Smooth muscle cell of the brain vasculature (primary cell): ENCODE data around the gene CENPA.
"Not testable (repeated sequence)": the region's sequence is repeated elsewhere in the genome, so short reads cannot be mapped to it uniquely, and the experiment has no call there.

ENCODE experiments used
- DNase-seq: peaks from one replicate; pipeline ENCODE4 v3.0.0-alpha.2; 2012; ENCODE audit warnings: low read depth, low spot score

Gene CENPA

DNA sequence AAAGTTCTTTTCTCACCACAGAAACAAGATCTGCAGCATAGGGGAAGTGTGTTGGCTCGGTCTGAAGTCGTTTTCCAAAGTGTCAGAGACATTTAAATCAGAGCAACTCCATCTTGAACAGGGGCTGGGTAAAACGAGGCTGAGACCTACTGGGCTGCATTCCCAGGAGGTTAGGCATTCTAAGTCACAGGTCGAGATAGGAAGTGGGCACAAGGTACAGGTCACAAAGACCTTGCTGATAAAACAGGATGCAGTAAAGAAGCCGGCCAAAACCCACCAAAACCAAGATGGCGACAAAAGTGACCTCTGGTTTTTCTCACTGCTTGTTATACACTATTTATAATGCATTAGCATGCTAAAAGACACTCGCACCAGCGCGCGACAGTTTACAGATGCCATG lies 24.9 kb upstream of the CENPA start:
- DNase-seq: not testable (repeated sequence)

DNA sequence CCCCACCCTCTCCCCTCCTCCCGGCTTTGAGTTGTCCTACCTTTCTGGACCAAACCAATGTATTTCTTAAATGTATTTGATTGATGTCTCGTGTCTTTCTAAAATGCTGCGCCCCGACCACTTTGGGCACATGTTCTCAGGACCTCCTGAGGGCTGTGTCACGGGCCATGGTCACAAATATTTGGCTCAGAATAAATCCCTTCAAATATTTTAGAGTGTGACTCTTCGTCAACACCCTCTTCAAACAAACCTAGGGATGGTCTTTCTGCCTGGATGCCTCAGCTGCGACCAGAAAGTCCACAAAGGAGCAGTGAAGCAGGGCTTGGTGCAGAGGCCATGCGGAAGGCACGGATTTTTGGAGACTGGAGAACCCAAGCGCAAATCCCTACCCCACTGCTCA lies 22.8 kb upstream of the CENPA start:
- no peak for DNase-seq

DNA sequence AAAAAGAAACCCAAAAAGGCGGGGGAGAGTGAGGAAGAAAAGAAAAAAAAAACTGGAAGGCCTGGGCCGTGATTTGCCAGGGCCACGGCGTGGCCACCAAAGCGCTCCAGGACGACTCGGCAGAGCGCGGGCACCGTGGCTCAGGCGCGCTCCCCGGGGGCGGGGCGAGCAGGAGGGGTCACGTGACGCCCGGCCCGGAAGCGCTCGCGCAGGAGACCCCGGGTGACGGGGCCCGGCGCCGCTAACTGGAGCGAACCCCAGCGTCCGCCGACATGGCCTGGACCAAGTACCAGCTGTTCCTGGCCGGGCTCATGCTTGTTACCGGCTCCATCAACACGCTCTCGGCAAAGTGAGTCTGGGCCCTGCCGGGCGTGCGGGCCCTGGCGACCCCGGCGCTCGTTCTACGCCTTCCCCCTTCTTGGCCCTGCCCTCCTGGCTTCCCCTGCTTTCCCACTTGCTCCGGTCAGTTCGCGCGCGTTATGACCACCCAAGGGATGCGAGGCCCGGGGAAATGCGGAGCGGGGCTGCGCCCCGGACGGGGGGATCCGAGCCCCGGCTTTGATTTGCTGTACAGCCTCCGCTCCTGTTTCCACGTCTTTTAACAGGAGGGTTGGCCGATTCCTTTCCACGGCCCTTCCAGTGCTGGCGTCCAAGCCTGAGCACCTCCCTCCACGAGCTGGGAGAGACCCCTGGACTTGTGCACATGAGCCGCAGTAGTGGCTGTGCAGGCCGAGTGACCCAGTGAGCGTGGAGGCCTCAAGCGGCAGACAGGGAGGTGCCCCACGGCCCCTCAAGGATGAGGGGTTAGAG lies 21.6 kb upstream of the CENPA start, which contains the start of gene SLC35F6:
Gene SLC35F6 (plus strand): TSS at position 207 of the 810 bp plus-strand sequence. CDS start 66 bp downstream, at position 273.
- no peak for DNase-seq

DNA sequence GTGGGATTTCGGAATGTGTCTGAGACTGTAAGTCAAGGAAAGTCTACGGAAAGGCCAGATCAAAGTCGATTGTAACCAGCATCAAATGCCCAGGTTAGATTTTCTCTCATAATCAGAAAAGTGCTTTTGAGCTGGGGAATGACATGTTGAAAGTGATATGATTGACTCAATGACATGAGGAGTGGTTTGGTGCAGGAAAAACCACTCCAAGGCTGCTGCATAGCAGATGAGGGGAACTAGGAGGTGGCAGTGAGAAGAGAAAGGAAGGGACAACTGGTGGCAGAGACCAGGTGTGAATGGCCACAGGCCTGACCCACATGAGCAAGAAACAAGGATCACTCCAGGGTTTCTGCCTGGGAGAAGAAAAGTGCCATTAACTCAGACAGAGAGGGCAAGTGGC lies 20.9 kb upstream of the CENPA start:
- no peak for DNase-seq

DNA sequence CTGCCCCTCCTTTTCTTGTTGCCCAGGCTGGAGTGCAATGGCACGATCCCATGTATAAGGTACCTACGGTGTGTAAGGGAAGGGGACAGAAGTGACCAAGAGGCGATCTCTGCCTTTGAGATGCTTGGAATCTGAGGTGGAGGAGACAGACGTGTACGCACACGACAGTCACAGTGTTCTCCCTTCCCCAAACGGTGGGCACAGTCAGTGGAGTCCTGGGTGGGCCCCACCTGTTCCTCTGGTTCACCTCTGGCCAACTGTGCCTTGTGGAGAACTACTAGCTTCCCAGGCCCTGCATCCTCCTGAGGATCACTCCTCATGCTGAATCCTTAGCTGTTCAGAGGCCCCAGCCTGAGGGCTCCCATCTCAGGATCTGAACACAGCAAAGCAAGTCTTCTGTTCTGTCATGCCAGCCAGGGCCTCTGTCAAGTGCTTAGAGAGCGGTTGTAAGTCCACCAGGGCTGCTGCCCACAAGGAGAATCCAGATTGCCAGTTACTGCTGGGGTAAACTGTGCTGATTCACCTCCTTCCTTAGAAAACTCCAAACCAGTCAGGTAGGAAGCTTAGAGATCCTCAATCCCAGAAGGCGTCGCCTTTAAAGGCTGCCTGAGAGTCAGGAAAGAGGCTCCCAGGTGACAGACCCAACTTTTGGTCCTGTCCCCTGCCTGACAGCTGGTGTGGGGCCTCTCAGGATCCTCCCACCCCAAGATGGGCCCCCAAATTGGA lies 20.2 kb upstream of the CENPA start:
- DNase-seq: no peak

DNA sequence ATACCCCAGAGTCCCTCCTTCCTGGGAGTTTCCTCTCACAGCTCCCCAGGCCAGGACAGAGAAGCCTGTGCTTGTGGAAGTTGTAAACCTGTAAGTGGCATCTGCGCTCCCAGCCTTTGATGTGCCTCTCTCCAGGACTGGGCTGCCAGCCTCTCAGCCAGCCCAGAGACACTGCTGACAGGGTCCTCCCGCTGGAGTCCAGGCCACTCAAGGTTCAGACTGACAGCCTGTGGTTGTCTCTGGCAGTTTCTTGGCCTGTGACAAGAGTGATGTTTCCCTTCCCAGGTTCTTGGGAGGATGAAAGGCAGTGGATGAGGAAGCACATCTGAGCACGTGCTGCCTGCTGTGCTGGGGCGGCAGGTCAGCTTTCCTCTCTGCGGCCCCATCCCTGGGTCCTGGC lies 18.7 kb upstream of the CENPA start:
- DNase-seq: no peak

DNA sequence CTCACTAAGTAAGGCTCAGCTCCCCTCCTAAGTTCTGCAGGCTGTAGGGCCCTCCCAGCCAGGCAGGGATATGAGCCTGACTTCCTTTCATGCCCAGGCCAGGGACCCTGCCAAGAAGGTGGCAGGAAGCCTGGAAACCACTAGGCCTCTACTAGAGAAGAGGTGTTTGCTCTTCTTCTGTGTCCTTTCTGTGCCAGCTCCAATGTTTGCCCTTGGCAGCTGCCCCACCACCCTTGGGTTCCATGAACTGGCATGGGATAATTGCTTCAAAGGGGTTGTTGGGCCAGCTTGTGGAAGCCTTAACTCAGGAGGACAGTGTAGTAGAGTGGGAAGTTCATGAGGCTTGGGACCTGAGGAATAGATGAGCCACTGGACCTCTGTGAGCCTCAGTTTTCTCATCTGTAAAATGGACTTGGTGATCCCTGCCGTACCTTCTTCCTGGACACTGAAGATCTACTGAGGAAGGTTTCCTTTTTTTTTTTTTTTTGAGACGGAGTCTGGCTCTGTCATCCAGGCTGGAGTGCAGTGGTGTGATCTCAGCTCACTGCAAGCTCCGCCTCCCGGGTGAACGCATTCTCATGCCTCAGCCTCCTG lies 17.9 kb upstream of the CENPA start:
- DNase-seq: no peak

DNA sequence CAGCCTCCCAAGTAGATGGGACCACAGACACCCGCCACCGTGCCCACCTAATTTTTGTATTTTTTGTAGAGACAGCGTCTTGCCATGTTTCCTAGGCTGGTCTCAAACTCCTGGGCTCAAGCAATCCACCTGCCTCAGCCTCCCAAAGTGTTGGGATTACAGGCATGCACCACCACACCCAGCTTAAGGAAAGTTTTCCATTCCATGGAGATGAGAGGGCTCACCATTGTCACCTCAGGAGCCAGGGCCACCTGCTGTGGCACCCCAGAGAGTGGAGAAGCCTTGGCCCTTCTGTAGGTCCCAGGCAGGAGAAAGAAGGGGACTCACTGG lies 17.1 kb upstream of the CENPA start:
- no peak for DNase-seq

DNA sequence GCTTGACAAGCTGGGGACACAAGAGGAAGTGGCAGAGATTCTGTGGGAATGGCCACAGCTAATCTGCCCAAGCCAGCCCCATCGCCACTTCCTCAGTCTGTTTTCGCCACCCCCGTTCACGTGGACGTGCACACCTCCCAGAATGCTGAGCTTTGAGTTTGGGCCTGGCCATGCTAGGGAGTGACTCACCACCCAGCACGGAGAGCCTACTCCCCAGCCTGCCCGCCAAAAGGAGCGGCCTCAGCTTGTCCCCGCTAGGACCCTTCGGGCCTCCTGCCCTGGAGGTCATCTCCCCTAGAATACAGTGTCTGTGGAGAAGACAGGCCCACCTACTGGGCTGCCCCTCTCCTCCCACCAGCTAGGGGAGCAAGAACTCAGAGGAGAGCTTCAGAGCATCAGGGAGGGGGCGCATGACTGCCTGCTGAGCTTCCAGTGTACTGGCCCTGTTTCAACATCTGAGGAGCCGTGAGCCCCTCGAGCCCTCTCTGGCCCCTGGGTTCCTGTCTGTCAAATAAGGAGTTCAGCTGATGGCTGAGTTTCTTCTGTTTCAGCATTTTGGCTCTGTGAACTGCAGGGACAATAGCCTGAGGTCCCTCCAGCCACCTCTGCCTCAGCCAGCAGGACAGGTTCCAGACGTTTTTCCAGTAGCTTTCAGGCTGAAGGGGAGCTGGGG lies 16.6 kb upstream of the CENPA start:
- DNase-seq: no peak

DNA sequence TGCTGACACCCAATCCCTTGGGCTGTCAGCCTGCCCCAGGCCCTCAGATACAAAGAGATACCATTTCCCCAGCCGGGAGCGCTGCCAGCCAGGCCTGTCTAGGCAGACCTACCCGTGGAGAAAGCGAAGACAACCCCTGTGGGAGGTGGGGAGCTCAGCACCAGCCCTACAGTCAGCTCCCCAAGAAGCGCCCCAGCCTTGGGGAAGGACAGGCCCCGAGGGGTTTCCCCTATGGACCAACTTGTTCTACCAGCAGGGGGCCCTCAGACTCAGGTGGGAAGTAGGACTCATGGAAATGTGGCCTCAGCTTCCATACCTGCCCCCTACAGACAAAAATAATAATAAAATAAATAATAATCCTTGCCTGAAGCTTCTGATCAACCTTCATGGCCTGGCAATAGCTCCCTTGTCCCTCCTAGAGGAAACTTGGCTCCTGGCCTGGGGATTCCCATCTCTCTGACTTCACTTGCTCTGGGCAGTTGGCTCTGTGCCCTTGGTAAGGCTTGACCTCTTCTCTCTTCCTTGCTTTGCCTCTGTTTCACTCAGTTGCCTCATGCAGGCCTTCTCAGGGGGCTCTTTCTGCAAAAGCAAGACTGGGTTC lies 14.8 kb upstream of the CENPA start:
- no peak for DNase-seq

DNA sequence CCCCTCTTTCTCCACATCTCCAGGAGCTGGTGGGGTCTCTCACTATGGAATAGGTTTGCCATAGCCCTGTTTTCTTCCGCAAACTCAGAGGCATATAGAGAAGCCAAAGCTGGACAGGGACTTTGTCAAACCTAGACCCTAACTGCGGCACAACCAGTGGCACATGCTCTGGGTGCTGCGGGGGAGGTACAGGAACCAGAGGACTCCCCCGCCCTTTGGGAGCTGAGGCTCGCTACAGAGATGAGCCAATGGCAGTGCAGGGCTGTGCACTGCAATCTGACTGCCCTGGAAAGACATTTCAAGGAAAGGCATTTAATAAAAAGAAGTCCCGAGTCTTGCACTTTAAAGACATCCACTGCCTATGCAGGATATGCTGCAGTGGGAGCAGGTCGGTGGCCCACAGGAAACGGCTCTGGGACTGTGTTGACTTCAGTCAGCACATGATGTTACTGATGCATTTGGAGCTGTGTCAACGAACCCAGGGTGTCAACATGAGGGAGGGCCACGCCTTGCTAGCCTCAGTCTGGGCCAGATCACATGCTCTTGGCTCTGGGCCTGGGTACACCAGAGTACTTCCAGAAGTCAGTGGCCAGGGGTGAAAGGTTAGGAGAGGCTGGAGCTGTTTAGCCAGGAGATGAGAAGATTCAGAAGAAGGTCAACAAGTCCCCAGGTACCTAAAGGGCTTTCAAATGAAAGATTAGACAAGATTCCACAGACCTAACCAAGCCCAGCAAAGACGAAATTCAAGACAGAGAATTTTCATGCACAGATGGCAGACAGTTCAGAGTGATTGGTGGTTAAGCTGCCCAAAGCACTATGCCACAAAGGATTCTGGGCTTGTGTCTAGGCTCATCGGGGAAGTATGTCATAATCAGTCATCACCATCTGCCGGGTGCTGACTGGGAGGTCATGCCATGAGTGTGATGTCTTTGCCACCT lies 13.5 kb upstream of the CENPA start:
- no peak for DNase-seq

DNA sequence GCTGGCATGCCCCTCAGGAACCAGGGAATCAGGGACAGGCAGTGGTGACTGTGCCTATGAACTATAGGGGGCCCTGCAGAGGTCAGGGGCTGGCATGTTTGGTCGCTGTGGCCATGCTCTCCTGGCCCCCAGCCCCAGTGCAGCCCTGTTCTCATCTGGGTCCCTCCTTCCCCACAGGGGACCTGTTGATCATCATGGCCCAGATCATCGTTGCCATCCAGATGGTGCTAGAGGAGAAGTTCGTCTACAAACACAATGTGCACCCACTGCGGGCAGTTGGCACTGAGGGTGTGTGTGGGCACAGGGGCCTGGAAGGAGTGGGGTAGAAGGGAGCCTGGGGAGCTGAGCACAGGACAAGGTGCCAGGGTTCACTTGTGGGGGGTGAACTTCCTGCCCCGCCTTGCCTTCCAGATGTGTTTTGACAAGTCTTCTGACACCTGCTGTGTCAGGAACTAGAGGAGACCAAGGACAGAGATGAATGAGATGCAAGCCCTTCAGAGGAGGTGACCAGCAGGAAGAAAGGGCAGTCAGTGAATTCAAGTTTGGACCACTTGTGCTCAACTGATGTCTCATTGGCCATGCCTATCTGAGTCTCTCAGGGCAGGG lies 9.6 kb upstream of the CENPA start:
- no peak for DNase-seq

DNA sequence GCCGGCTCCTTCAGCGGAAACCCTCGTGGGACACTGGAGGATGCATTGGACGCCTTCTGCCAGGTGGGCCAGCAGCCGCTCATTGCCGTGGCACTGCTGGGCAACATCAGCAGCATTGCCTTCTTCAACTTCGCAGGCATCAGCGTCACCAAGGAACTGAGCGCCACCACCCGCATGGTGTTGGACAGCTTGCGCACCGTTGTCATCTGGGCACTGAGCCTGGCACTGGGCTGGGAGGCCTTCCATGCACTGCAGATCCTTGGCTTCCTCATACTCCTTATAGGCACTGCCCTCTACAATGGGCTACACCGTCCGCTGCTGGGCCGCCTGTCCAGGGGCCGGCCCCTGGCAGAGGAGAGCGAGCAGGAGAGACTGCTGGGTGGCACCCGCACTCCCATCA lies 7.8 kb upstream of the CENPA start:
- DNase-seq: no peak

DNA sequence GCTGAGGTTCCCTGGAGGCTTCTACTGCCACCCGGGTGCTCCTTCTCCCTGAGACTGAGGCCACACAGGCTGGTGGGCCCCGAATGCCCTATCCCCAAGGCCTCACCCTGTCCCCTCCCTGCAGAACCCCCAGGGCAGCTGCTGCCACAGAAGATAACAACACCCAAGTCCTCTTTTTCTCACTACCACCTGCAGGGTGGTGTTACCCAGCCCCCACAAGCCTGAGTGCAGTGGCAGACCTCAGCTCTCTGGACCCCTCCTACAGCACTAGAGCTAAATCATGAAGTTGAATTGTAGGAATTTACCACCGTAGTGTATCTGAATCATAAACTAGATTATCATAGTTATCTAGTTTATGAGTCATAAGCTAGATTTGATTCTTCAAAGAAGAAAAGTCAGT lies 7.3 kb upstream of the CENPA start:
- no peak for DNase-seq

DNA sequence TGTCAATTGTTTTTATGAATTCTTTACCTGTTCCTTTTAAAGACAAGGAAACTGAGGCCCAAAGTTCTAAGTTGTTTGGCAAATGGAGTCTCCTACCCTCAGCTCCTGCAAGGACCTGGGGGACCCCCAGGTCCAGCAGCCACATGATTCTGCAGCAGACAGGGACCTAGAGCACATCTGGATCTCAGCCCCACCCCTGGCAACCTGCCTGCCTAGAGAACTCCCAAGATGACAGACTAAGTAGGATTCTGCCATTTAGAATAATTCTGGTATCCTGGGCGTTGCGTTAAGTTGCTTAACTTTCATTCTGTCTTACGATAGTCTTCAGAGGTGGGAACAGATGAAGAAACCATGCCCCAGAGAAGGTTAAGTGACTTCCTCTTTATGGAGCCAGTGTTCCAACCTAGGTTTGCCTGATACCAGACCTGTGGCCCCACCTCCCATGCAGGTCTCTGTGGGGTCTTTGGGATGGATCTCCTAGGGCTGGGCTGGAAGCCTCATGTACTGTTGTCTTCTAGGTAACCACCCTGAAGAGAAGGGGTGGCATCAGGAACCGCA lies 5.6 kb upstream of the CENPA start:
- DNase-seq: no peak

DNA sequence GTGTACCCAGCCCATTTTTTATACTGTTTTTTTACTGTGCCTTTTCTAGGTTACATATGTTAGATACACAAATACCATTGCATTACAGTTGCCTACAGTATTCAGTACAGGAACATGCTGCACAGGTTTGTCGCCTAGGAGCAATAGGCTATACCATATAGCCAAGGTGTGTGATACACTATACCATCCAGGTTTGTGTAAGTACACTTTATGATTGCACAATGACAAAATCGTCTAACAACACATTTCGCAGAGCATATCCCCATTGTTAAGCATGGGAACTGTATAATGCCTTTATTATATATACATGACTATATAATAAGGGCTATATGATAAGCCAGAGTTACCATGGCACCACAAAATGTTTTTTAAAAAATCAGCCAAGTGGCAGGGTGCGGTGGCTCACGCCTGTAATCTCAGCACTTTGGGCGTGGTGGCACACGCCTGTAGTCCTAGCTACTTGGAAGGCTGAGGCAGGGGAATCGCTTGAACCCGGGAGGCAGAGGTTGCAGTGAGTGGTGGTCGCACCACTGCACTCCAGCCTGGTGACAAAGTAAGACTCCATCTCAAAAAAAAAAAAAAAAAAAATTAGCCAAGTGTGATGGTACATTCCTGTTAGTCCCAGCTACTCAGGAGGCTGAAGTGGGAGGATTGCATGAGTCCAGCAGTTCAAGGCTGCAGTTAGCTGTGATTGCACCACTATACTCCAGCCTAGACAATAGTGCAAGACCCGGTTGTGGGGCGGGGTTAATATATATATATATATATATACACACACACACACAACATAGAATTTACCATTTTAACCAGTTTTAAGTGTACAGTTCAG lies 2.8 kb upstream of the CENPA start:
- DNase-seq: no peak

DNA sequence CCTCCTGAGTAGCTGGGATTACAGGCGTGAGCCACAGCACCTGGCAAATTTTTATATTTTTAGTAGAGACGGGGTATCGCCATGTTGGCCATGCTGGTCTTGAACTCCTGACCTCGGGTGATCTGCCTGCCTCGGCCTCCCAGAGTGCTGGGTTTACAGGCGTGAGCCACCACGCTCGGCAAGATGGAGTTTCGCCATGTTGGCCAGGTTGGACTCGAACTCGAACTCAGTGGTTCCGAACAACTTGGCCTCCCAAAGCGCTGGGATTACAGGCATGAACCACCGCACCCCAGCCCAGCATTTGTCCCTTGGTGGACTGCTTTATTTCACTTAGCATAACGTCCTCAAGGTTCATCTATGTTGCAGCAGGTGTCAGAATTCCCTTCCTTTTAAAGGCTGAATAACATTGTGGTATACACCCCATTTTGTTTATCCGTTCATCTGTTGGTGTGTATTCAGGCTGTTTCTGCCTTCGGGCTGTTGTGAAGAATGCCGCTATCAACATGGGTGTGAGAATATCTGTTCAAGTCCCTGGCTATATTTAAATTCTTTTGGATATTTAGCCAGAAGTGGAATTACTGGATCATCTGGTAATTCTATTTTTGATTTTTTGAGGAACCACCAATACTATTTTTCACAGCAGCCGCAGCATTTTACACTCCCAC lies 1.2 kb upstream of the CENPA start:
- no peak for DNase-seq

DNA sequence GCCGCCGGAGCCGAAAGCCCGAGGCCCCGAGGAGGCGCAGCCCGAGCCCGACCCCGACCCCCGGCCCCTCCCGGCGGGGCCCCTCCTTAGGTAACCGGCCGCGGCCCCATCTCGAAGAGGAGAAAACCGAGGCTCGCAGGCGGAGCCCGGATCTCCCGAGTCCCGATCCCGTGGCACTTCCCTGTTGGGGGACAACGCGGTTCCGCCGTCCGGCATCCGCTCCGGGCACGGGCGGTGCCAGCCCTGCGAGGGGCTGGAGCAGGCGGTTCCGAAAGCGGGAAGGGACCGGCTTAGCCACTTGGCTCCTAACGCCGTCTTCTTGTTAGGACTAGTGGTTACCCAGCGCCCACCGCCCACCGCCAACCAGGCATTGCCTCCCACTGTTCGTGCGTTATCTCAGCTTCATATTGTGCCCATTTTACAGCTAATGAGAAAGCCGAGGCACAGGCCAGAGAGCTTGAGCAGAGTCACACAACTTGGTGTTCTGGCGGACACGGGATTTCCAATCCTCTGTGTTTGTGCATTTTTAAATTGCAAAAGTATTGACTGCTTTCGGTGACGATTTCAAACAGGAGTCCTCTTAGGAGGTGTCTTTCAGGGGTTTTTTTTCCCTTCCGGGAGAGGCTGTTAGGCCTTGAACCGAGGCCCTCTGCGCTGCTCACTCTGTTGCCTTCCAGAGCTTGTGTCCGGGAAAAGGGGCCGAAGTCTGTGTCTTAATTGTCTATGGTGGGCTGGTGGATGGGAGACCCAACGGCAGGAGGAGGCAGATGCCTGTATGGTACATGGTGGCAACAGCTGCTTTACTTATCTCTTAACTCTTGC lies 562 bp downstream of the CENPA start:
- DNase-seq: no peak
